Endothelial cell (in vitro differentiated cells): ENCODE measurements around the gene CALHM3. TPM values are rescaled to one million over a fixed set of nuclear protein-coding genes. Genes with fewer than 3 reads are reported as not detected.
A peak's percentile ranks its signal among the peaks of the same experiment; 100 is the strongest.

Source experiments
- DNase-seq: peaks from one replicate; pipeline ENCODE4 v3.0.0; 2021; ENCODE audit warnings: low spot score
- H3K27ac Mint-ChIP-seq: one replicate; pipeline ENCODE4 v1.8.0; 2021; ENCODE audit warnings: mixed read lengths, inconsistent platforms; ENCODE audit not compliant: unreplicated experiment
- H3K27me3 Mint-ChIP-seq: one replicate; pipeline ENCODE4 v1.8.0; 2021; ENCODE audit warnings: mild to moderate bottlenecking, moderate library complexity, mixed read lengths, inconsistent platforms; ENCODE audit not compliant: unreplicated experiment
- H3K36me3 Mint-ChIP-seq: one replicate; pipeline ENCODE4 v1.8.0; 2021; ENCODE audit warnings: mild to moderate bottlenecking, low read depth, mixed read lengths, inconsistent platforms; ENCODE audit not compliant: unreplicated experiment
- H3K4me1 Mint-ChIP-seq: one replicate; pipeline ENCODE4 v1.8.0; 2021; ENCODE audit warnings: mild to moderate bottlenecking, mixed read lengths, inconsistent platforms; ENCODE audit not compliant: unreplicated experiment
- H3K4me3 Mint-ChIP-seq: one replicate; pipeline ENCODE4 v1.8.0; 2021; ENCODE audit warnings: mild to moderate bottlenecking, mixed read lengths, inconsistent platforms; ENCODE audit not compliant: unreplicated experiment
- H3K9me3 Mint-ChIP-seq: one replicate; pipeline ENCODE4 v1.8.0; 2021; ENCODE audit warnings: mixed read lengths, inconsistent platforms; ENCODE audit not compliant: unreplicated experiment
- total RNA-seq: library from RNA; stranded (reverse); fragmentation: NEBNext Ultra II Directional; extraction: Animal tissue kit (Norgen Biotek cat#: 25700); gene quantifications from one replicate; pipeline ENCODE4 v1.2.1, GENCODE V29; 2021; ENCODE audit not compliant: unreplicated experiment
- TF ChIP-seq, protein P1 (sequence below): fragments of 200-600 bp; sonication (generic); IDR thresholded peaks from one replicate; pipeline ENCODE4 v1.5.0; 2021; ENCODE audit warnings: antibody characterized with exemption; ENCODE audit not compliant: unreplicated experiment

The CALHM3 gene
- total RNA-seq, 1 donor from 2014 or later = not detected

DNA sequence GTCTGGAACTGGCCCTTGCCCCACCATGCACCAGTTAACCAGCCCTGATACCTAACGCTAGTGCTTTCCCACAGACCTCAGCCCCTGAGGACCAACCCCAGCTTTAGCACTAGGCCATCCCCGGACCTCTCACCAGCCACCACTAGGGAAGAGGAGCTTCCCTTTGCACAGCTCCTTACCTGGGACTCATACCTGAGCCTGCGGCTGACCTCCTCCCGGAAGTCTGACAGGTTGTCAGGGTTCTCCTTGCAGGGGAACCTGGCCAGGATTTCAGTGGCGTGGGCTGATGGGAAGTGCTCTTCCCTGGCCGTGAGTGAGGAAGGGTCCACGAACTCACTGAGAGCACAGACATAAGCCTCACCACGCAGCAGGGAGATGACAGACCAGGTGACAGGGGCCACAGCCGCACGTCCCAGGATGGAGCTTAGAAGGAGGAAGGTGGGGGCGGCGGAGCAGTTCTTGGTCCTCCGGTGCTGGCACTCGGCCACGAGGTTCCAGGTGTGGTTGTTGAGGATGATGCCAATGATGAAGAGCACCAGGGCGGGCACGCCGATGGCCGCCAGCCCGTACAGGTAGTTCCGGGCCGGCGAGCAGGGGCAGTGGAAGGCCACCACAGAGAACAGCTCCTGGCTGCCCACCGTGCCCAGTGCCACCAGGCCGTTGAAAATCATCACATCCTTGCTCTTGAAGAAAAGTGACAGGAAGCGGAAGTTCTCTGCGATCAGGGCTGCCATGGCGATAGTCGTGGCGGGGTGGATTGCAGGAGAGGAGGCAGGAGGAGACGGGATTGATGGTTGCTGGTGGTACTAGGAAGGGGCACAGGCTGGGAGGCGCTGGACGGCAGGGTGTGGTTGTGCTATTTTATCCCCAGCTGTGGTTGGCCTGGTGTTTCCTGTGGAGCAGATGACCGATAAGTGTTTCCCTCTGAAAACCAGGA lies 29.6 kb downstream of the CALHM3 start:
- H3K4me1 Mint-ChIP-seq = peaks cover 19% of the 10 kb centered on the region
- peaks cover 14% of the 10 kb centered on the region for H3K27me3 Mint-ChIP-seq
- H3K9me3 Mint-ChIP-seq = no peaks in the 10 kb centered on the region
- TF ChIP-seq, protein P1, sequence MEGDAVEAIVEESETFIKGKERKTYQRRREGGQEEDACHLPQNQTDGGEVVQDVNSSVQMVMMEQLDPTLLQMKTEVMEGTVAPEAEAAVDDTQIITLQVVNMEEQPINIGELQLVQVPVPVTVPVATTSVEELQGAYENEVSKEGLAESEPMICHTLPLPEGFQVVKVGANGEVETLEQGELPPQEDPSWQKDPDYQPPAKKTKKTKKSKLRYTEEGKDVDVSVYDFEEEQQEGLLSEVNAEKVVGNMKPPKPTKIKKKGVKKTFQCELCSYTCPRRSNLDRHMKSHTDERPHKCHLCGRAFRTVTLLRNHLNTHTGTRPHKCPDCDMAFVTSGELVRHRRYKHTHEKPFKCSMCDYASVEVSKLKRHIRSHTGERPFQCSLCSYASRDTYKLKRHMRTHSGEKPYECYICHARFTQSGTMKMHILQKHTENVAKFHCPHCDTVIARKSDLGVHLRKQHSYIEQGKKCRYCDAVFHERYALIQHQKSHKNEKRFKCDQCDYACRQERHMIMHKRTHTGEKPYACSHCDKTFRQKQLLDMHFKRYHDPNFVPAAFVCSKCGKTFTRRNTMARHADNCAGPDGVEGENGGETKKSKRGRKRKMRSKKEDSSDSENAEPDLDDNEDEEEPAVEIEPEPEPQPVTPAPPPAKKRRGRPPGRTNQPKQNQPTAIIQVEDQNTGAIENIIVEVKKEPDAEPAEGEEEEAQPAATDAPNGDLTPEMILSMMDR = no peak
- peak overlapping the region; percentile 49 for H3K27ac Mint-ChIP-seq
- peak overlapping the region; percentile 48 for H3K4me3 Mint-ChIP-seq
- DNase-seq = no peak
- H3K36me3 Mint-ChIP-seq = peaks cover 27% of the 10 kb centered on the region

GRCh38 chr10:103448746-103449145 lies 30.3 kb downstream of the CALHM3 start:
- Mint-ChIP-seq H3K36me3 (peaks cover 35% of the 10 kb centered on the region), H3K4me1 (peaks cover 17% of the 10 kb centered on the region), H3K27ac (no peak overlapping the region), H3K27me3 (peaks cover 14% of the 10 kb centered on the region), H3K9me3 (no peaks in the 10 kb centered on the region), H3K4me3 (peak overlapping the region; percentile 17)
- TF ChIP-seq, protein P1 = no peak
- DNase-seq = no peak

DNA sequence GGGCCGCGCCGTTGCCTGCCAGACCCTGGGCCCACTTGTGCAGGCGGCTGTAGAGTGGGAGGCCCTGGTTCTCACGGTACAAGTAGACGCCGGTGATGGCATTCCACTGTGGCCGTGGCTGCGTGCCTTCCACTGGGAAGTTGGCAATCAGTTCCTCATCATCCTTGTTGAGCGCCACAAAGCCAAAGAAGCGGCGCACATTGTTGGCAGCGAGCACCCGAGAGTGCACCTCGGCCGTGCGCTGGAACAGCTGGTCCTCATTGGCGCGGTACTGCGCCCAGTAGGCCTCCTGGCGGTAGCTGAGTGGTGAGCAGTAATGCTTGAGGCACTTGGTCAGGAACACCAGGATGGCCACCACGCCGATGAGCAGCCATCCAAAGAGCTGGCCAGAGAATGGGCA lies 31.9 kb downstream of the CALHM3 start:
- TF ChIP-seq, protein P1 = no peak
- peaks cover 14% of the 10 kb centered on the region for H3K27me3 Mint-ChIP-seq
- H3K4me3 Mint-ChIP-seq = no peak overlapping the region
- H3K4me1 Mint-ChIP-seq = peaks cover 14% of the 10 kb centered on the region
- peaks cover 46% of the 10 kb centered on the region for H3K36me3 Mint-ChIP-seq
- H3K9me3 Mint-ChIP-seq = no peaks in the 10 kb centered on the region
- DNase-seq = no peak
- H3K27ac Mint-ChIP-seq = no peak overlapping the region

DNA sequence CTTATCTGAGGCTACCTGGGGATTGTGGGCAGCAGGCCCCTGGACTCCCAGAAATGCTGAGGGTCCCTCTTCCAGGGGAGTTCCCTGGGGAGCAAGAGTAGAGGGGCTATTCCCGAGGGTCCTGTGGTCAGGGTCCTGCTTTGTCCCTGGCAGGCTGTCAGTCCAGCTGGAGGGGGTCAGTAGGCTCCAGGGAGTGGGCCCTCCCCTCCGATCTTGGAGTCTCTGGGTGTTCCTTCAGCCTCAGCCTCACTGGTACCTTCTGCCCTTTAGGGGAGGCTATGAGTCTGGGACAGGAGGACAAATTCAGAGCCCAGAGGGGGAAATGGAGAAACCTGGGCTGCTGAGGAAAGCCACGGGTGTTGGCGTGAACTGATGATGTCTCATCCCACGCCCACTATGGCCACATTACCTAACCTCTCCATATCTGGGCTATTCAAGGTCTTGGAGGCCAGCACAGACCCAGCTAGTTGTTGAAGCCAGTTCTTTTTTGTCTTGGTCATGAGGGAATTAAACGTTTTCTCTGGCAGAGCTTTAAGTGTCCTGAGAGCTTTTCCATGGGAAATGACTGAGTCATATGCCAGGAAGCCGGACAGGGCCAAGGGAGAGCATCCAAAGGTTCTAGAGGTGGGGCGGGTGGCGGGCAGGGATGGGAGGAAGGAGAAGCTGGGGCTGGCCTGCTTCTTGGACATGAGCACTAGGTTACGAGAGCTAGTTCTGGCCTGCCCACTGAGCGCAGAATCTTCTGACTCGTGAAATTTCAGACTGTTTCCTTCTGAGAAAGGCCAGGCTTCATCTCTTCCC lies 33.1 kb downstream of the CALHM3 start:
- Mint-ChIP-seq H3K4me3 (peak overlapping the region; percentile 42), H3K27me3 (peaks cover 14% of the 10 kb centered on the region), H3K36me3 (peaks cover 55% of the 10 kb centered on the region), H3K9me3 (no peaks in the 10 kb centered on the region), H3K4me1 (peaks cover 13% of the 10 kb centered on the region), H3K27ac (no peak overlapping the region)
- no peak for DNase-seq
- TF ChIP-seq, protein P1 = no peak
